ENCODE measurements around the gene SETD2. TPM values are rescaled to one million over a fixed set of nuclear protein-coding genes. Genes with fewer than 3 reads are reported as not detected.

Gene SETD2
- total RNA-seq, 1 donor from 2014 or later: 21.3 TPM

DNA sequence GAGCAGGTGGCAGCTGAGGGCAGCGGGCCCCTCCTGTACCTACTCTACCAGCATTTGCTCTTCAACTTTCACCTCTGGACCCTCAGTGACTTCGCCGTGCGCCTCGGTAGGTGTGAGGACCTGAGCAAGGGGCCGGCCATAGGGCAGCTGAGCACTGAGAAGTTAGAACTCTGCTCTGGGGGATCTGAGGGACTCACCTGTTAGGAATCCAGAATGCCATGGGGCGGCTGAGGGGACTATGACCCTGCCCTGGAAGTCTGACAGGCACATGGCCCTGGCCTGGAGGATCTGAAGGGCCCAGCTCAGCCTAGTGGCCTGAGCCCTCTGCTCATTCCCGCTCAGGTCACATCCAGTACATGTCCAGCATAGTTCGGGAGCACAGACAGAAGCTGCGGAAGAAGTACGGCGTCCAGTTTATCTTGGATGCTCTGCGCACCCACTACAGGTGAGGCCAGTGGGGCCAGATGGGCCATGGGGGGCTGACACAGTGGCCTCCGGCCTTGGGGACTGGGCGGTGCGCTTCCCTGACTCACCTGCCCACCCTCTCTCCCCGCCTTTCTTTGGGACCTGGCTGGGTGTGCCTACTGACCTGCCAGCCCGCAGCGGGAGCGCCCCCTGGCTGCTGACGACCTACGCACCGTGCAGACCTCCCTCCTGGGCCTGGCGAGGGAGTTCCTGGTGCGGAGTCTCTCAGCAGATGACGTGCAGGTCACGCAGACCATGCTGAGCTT is 165.6 kb downstream of the SETD2 start:
- no peak for DNase-seq (ENCODE audit: low read depth)
- TF ChIP-seq, protein P1, sequence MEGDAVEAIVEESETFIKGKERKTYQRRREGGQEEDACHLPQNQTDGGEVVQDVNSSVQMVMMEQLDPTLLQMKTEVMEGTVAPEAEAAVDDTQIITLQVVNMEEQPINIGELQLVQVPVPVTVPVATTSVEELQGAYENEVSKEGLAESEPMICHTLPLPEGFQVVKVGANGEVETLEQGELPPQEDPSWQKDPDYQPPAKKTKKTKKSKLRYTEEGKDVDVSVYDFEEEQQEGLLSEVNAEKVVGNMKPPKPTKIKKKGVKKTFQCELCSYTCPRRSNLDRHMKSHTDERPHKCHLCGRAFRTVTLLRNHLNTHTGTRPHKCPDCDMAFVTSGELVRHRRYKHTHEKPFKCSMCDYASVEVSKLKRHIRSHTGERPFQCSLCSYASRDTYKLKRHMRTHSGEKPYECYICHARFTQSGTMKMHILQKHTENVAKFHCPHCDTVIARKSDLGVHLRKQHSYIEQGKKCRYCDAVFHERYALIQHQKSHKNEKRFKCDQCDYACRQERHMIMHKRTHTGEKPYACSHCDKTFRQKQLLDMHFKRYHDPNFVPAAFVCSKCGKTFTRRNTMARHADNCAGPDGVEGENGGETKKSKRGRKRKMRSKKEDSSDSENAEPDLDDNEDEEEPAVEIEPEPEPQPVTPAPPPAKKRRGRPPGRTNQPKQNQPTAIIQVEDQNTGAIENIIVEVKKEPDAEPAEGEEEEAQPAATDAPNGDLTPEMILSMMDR (conservative IDR thresholded peaks at IDR 0.05; ENCODE audit: low read depth, low read length): peak; percentile 85

DNA sequence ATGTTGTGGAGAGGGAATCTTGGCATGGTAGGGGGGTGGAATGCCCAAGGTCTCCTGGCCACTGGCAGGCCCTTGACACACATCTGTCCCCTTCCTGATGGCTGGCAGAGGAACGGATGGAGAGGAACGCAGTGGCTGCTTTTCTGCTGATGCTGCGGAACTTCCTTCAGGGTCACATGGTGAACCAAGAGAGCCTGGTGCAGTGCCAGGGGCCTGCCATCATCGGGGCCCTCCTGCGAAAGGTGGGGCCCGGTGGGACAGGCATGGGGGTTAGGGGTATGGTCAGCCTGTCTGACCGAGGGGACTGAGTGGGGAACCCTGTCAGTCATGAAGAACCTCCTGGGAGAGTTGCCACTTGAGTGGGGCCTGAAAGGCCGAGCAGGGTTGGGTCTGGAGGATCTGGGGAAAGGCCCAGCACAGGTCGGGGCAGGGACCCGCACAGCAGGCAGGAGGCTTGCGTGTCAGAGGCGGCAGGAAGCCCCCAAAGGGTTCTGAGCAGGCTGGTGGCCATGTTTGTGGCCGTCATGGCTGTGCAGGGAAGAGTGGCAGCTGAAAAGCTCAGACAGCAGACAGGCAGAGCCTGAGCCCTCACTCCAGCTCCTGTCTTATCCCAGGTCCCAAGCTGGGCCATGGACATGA is 166.3 kb downstream of the SETD2 start:
- DNase-seq (ENCODE audit: low read depth): no peak
- H3K4me3 ChIP-seq (ENCODE audit: low read depth, low read length): no peak overlapping the region
- TF ChIP-seq, protein P1 (conservative IDR thresholded peaks at IDR 0.05; ENCODE audit: low read depth, low read length): no peak

More for the DNA sequence above, 165.6 kb downstream of the SETD2 start:
- no peak overlapping the region for H3K4me3 ChIP-seq (ENCODE audit: low read depth, low read length)

DNA sequence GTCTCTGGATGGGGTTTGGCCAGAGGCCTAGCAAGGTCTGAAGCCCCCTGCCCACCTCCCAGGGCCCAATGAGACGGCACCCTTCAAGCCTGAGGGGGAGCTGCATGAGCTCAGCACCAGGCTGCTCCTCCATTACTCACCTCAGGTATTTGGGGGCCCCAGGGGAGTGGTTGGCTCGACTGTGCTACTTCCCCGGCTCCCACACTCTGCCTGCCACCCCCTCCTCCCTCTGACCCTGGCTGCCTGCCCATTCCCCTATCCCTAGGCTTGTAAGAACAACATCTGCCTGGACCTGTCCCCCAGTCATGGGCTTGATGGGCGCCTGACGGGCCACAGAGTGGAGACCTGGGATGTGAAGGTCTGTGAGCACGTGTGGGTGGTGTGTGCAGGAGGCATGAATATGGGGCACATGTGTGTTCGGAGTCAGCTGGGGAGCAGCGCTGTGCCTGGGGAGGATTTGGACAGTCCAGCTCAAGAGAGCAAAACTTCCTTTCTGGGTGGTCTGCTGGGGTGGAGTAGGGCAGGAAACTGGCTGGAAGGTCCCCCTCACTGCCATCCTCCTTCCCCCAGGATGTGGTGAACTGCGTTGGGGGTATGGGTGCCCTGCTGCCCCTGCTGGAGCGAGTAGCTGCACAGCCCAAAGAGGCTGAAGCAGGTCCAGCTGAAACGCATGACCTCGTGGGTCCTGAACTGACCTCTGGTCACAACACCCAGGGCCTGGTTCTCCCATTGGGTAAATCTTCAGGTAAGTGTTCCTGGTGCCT is 167.0 kb downstream of the SETD2 start:
- TF ChIP-seq, protein P1 (conservative IDR thresholded peaks at IDR 0.05; ENCODE audit: low read depth, low read length): no peak
- DNase-seq (ENCODE audit: low read depth): no peak
- no peak overlapping the region for H3K4me3 ChIP-seq (ENCODE audit: low read depth, low read length)

DNA sequence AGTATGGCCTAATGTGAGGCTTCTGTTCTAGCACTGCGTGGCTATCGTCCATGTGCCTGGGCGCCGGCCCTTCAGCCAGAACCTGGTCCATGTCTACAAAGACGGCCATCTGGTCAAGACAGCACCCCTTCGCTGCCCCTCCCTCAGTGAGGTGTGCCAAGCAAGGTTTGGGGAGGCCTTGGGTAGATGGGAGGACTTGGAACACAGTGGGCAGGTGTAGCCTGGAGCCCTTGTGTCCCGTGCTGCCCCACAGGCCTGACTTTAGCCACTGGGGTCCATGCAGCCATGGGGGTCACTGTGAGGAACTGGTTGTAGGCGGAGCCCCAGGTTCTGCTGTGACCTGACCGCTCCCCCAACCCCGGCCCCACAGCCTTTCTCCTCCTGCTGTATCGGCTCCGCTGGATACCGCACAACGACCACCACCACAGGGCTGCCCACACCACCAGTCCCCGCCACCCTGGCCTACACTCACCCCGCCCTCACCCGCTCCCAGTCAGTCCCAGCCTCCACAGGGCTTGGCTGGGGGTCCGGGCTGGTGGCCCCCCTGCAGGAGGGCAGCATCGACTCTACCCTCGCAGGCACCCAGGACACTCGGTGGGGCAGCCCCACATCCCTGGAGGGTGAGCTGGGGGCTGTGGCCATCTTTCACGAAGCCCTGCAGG is 167.9 kb downstream of the SETD2 start:
- TF ChIP-seq, protein P1 (conservative IDR thresholded peaks at IDR 0.05; ENCODE audit: low read depth, low read length): no peak
- no peak overlapping the region for H3K4me3 ChIP-seq (ENCODE audit: low read depth, low read length)
- no peak for DNase-seq (ENCODE audit: low read depth)

DNA sequence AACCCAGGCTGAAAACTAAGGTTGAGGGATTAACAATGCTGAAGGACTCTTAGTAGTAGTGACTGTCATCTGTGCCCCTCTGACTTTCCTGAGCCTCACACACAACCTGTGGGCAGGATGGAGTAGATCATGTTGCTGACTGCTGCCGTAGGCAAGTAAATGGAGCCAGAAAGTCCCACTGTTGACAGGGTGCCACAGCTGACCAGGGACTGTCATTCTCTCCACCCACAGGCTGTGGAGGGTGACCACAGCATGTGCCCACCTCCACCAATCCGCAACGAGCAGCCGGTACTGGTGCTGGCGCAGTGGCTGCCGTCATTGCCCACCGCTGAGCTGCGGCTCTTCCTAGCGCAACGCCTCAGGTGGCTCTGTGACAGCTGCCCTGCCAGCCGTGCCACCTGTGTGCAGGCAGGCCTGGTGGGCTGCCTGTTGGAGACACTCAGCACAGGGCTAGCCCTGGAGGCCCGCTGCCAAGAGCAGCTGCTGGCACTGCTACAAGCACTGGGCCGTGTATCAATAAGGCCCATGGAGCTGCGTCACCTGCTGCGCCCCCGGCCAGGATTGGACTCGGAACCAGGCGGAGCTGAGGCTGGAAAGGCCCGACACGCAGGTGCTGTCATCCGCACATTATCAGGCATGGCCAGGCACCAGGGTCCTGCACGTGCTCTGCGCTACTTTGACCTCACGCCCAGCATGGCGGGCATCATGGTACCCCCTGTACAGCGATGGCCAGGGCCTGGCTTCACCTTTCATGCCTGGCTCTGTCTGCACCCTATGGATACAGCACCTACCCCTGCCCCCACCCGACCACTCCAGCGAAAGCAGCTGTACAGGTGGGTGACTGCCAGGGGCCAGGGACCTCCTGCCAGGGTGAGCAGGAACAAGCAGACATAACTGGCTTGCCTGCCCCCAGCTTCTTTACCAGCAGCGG is 168.8 kb downstream of the SETD2 start:
- H3K4me3 ChIP-seq (ENCODE audit: low read depth, low read length): no peak overlapping the region
- TF ChIP-seq, protein P1 (conservative IDR thresholded peaks at IDR 0.05; ENCODE audit: low read depth, low read length): no peak
- no peak for DNase-seq (ENCODE audit: low read depth)

DNA sequence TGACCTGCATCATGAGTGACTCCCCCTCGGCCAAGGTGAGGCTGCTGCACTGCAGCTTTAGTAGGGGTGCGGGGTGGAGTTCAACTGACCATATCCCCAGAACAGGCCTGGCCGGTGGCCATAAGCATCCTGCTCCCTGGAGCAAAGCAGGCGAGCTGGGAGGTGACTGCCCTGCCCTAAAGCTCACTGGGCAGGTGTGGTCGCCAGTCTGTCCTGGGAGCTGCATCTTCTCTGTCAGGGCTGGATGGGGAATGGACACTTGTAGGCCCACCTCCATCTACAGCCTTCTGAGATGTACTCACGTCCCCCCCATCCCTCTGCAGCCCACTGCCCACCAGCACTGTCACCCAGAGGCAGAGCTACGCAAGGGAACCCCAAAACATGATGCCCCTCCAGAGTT is 169.9 kb downstream of the SETD2 start:
- no peak for DNase-seq (ENCODE audit: low read depth)
- H3K4me3 ChIP-seq (ENCODE audit: low read depth, low read length): no peak overlapping the region
- TF ChIP-seq, protein P1 (conservative IDR thresholded peaks at IDR 0.05; ENCODE audit: low read depth, low read length): no peak
